H1 (cell line): ENCODE measurements around the gene CORO1A.
"Not testable (repeated sequence)": the region's sequence is repeated elsewhere in the genome, so short reads cannot be mapped to it uniquely, and the experiment has no call there.

Source experiments
- EP300 ChIP-seq, 2 experiments: IDR thresholded peaks; 1 replicate in 1 of 2; 2 replicates in 1 of 2; pipeline ENCODE4 v1.6.1; 2011 to 2012; ENCODE audit warnings: low read depth in 2 of 2, low read length in 2 of 2, mild to moderate bottlenecking in 2 of 2, borderline replicate concordance in 1 of 2, inconsistent platforms in 1 of 2, moderate library complexity in 1 of 2
- EZH2 ChIP-seq: fragments of 200-600 bp; sonication (generic); IDR thresholded peaks from 2 replicates; pipeline ENCODE4 v1.7.1; 2012; ENCODE audit warnings: low read depth, mild to moderate bottlenecking, moderate library complexity, low read length, inconsistent platforms; ENCODE audit not compliant: severe bottlenecking
- NRF1 ChIP-seq: IDR thresholded peaks from 2 replicates; pipeline ENCODE4 v1.6.1; 2011; ENCODE audit warnings: mild to moderate bottlenecking, low read depth, low read length, improper control_type of control experiment

- not testable (repeated sequence) for TF ChIP-seq NRF1; EZH2; EP300 (IDR thresholded peaks at IDR 0.05; ENCODE audit: borderline replicate concordance in 1 of 2, low read depth in 2 of 2, low read length in 2 of 2)
These were observed 22.9 kb downstream of the CORO1A start for GRCh38 chr16:30206252-30206651.
